Hepatocyte (in vitro differentiated cells): ENCODE data around the gene TSPAN4.

Source experiments
- CTCF ChIP-seq: fragments of 200-600 bp; sonication (generic); IDR thresholded peaks from 2 replicates; pipeline ENCODE4 v1.5.1; 2016; ENCODE audit warnings: antibody characterized with exemption, mild to moderate bottlenecking; ENCODE audit not compliant: poor library complexity
- EZH2 ChIP-seq: fragments of 200-600 bp; sonication (generic); IDR thresholded peaks from 2 replicates; pipeline ENCODE4 v1.6.1; 2016; ENCODE audit warnings: antibody characterized with exemption, mild to moderate bottlenecking, borderline replicate concordance
- EZH2phosphoT487 ChIP-seq: fragments of 200-600 bp; sonication (generic); IDR thresholded peaks from one replicate; pipeline ENCODE4 v1.6.1; 2018; ENCODE audit warnings: antibody characterized with exemption, mild to moderate bottlenecking, low read depth, moderate library complexity; ENCODE audit not compliant: unreplicated experiment, severe bottlenecking

- TF ChIP-seq CTCF: no peak
- TF ChIP-seq EZH2: no peak
- no peak for TF ChIP-seq EZH2phosphoT487
Observed at GRCh38 chr11:825366-826226, 17.1 kb upstream of the TSPAN4 start.
